OCI-LY7 (cell line): ENCODE results near the gene S100A7.

Experiments used
- EZH2phosphoT487 ChIP-seq: fragments of 200-600 bp; sonication (generic); IDR thresholded peaks from 2 replicates; pipeline ENCODE4 v1.6.1; 2018; ENCODE audit warnings: low read depth, borderline replicate concordance, mild to moderate bottlenecking, mixed run types, antibody characterized with exemption, low read length, moderate library complexity, mixed read lengths
- TF ChIP-seq, protein P1 (sequence below): fragments of 200-600 bp; sonication (generic); conservative IDR thresholded peaks from 2 replicates; pipeline ENCODE4 v1.5.1; 2014; ENCODE audit warnings: mild to moderate bottlenecking, antibody characterized with exemption, low read length, moderate library complexity, mixed read lengths

DNA sequence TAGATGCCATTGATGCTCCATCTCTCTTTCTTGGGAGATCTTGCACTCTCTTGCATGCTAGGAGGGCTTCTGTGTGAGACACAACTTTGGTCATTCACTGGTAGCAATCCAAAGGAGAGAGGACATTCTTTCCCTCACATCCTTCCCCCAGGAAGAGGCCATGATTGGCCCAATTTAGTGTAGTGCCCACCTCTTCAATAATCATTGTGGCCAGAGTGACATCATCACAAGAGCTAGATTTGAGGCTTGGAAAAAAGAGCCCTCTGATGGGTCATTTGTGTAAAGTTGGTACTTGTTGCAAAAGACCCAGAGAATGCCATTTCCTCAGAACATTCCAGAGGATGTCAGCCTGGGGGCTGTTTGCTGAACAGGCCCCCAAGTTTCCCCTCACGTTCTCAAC lies 45.1 kb upstream of the S100A7 start:
- TF ChIP-seq, protein P1, sequence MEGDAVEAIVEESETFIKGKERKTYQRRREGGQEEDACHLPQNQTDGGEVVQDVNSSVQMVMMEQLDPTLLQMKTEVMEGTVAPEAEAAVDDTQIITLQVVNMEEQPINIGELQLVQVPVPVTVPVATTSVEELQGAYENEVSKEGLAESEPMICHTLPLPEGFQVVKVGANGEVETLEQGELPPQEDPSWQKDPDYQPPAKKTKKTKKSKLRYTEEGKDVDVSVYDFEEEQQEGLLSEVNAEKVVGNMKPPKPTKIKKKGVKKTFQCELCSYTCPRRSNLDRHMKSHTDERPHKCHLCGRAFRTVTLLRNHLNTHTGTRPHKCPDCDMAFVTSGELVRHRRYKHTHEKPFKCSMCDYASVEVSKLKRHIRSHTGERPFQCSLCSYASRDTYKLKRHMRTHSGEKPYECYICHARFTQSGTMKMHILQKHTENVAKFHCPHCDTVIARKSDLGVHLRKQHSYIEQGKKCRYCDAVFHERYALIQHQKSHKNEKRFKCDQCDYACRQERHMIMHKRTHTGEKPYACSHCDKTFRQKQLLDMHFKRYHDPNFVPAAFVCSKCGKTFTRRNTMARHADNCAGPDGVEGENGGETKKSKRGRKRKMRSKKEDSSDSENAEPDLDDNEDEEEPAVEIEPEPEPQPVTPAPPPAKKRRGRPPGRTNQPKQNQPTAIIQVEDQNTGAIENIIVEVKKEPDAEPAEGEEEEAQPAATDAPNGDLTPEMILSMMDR: no peak
- TF ChIP-seq EZH2phosphoT487: no peak
